Lower leg skin (tissue), 3 donors: ENCODE results near the gene OGFOD2.

ENCODE experiments used
- CTCF ChIP-seq, 3 donors: fragments of 450-650 bp; IDR thresholded peaks; one replicate each; pipeline ENCODE4 v1.5.1; 2016; ENCODE audit warnings: antibody characterized with exemption in 3 of 3, mild to moderate bottlenecking in 3 of 3, moderate library complexity in 2 of 3
- POLR2A ChIP-seq, 2 donors: fragments of 450-650 bp; IDR thresholded peaks; one replicate each; pipeline ENCODE4 v1.6.1; 2016 to 2017; ENCODE audit warnings: antibody characterized with exemption in 2 of 2, mild to moderate bottlenecking in 1 of 2, moderate library complexity in 1 of 2

- TF ChIP-seq CTCF (IDR thresholded peaks at IDR 0.05) (no peak), POLR2A (IDR thresholded peaks at IDR 0.05) (no peak)
Observed at GRCh38 chr12:123011701-123012100, 36.7 kb downstream of the OGFOD2 start.
